GM12878 (cell line): ENCODE results near the gene ZP2. TPM values are rescaled to one million over a fixed set of nuclear protein-coding genes. Genes with fewer than 3 reads are reported as not detected.

Source experiments
- CREB1 ChIP-seq: IDR thresholded peaks from 2 replicates; pipeline ENCODE4 v1.6.1; 2012; ENCODE audit warnings: low read depth, mild to moderate bottlenecking, inconsistent platforms
- NR2C1 ChIP-seq: fragments of 450-650 bp; IDR thresholded peaks from 2 replicates; pipeline ENCODE4 v1.6.1; 2017; ENCODE audit warnings: antibody characterized with exemption, mild to moderate bottlenecking, moderate library complexity
- PAX8 ChIP-seq: fragments of 450-650 bp; IDR thresholded peaks from 2 replicates; pipeline ENCODE4 v1.6.1; 2017; ENCODE audit warnings: mild to moderate bottlenecking, moderate library complexity
- POLR2AphosphoS5 ChIP-seq: IDR thresholded peaks from 2 replicates; pipeline ENCODE4 v1.6.1; 2011; ENCODE audit warnings: mild to moderate bottlenecking, low read length, inconsistent platforms
- RELA ChIP-seq: fragments of 450-650 bp; IDR thresholded peaks from 2 replicates; pipeline ENCODE4 v1.8.0; 2014; ENCODE audit warnings: borderline replicate concordance; ENCODE audit not compliant: partially characterized antibody
- TAF1 ChIP-seq: IDR thresholded peaks from 2 replicates; pipeline ENCODE4 v1.6.1; 2011; ENCODE audit warnings: mild to moderate bottlenecking, low read depth, low read length, borderline replicate concordance
- ZSCAN29 ChIP-seq: fragments of 450-650 bp; IDR thresholded peaks from 2 replicates; pipeline ENCODE4 v1.6.1; 2017; ENCODE audit warnings: mild to moderate bottlenecking, moderate library complexity
- polyA plus RNA-seq, 11 experiments: library from polyadenylated mRNA; depleted of rRNA in 4 of 11; unstranded in 6 of 11; stranded (reverse) in 5 of 11; fragments of >200 nt; fragmentation: Nextera tagmentation in 4 of 11; fragmentation: Illumina TruSeq in 1 of 11; extraction: Ambion mirVana in 4 of 11; extraction: Trizol in 1 of 11; gene quantifications; 1 replicate in 1 of 11; 2 replicates in 10 of 11; pipeline versions ENCODE4 v1.2.1 to v1.2.3, GENCODE V29; 2011 to 2016; ENCODE audit warnings: inconsistent platforms in 2 of 11, missing spikeins in 2 of 11, low read depth in 1 of 11
- total RNA-seq, 4 experiments: library from RNA; depleted of rRNA in 3 of 4; stranded (reverse); fragments of >200 nt in 3 of 4; fragmentation: Illumina TruSeq in 1 of 4; extraction: Trizol in 1 of 4; gene quantifications; 2 replicates each; pipeline versions ENCODE4 v1.2.1 to v1.2.3, GENCODE V29; 2013 to 2021
- TF ChIP-seq, protein P1 (sequence below): fragments of 450-650 bp; conservative IDR thresholded peaks from 2 replicates; pipeline ENCODE4 v1.6.1; 2017; ENCODE audit warnings: mild to moderate bottlenecking, moderate library complexity
- TF ChIP-seq, protein P2 (sequence below): fragments of 450-650 bp; IDR thresholded peaks from 2 replicates; pipeline ENCODE4 v1.6.1; 2017; ENCODE audit warnings: low read depth, mild to moderate bottlenecking, moderate library complexity
- TF ChIP-seq, protein P3 (sequence below): IDR thresholded peaks from 2 replicates; pipeline ENCODE4 v1.6.1; 2012; ENCODE audit warnings: low read depth, low read length, improper control_type of control experiment
- TF ChIP-seq, protein P4 (sequence below): fragments of 450-650 bp; IDR thresholded peaks from 2 replicates; pipeline ENCODE4 v1.6.1; 2017; ENCODE audit warnings: mild to moderate bottlenecking
- TF ChIP-seq, protein P5 (sequence below): IDR thresholded peaks from 2 replicates; pipeline ENCODE4 v1.6.1; 2011; ENCODE audit warnings: mild to moderate bottlenecking, low read depth, low read length, moderate library complexity; ENCODE audit not compliant: insufficient replicate concordance

Gene ZP2
- total and polyA plus RNA-seq, 10 of the 15 experiments (the other 5 are each of a cell fraction or from before 2014, with no cell fraction given) = 0.11 to 0.33 (median 0.16) TPM; not detected in 1

DNA sequence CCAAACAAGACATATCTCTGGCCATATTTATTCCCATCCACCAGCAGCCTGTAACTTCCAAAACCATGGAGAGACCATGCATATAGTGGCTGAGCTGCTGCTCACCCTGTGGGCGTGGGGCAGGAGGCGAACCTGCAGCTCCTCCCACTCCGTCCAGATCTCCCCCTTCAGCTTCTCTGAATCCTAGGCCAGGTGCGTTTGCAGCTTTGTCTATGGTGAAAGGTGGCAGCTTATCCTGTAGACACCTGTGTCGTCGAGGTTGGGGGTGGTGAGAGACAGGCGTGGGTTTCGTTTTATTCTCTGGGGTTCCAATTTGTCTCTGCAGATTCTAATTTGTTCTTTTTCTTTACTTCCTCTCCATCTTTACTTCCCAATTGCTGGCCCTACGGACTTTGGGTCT, 12.4 kb upstream of the ZP2 start (continued):
- TF ChIP-seq, protein P1, sequence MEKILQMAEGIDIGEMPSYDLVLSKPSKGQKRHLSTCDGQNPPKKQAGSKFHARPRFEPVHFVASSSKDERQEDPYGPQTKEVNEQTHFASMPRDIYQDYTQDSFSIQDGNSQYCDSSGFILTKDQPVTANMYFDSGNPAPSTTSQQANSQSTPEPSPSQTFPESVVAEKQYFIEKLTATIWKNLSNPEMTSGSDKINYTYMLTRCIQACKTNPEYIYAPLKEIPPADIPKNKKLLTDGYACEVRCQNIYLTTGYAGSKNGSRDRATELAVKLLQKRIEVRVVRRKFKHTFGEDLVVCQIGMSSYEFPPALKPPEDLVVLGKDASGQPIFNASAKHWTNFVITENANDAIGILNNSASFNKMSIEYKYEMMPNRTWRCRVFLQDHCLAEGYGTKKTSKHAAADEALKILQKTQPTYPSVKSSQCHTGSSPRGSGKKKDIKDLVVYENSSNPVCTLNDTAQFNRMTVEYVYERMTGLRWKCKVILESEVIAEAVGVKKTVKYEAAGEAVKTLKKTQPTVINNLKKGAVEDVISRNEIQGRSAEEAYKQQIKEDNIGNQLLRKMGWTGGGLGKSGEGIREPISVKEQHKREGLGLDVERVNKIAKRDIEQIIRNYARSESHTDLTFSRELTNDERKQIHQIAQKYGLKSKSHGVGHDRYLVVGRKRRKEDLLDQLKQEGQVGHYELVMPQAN = no peak
- TF ChIP-seq, protein P2, sequence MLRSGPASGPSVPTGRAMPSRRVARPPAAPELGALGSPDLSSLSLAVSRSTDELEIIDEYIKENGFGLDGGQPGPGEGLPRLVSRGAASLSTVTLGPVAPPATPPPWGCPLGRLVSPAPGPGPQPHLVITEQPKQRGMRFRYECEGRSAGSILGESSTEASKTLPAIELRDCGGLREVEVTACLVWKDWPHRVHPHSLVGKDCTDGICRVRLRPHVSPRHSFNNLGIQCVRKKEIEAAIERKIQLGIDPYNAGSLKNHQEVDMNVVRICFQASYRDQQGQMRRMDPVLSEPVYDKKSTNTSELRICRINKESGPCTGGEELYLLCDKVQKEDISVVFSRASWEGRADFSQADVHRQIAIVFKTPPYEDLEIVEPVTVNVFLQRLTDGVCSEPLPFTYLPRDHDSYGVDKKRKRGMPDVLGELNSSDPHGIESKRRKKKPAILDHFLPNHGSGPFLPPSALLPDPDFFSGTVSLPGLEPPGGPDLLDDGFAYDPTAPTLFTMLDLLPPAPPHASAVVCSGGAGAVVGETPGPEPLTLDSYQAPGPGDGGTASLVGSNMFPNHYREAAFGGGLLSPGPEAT = no peak
- TF ChIP-seq, protein P3, sequence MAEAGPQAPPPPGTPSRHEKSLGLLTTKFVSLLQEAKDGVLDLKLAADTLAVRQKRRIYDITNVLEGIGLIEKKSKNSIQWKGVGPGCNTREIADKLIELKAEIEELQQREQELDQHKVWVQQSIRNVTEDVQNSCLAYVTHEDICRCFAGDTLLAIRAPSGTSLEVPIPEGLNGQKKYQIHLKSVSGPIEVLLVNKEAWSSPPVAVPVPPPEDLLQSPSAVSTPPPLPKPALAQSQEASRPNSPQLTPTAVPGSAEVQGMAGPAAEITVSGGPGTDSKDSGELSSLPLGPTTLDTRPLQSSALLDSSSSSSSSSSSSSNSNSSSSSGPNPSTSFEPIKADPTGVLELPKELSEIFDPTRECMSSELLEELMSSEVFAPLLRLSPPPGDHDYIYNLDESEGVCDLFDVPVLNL = no peak
- TF ChIP-seq, protein P4, sequence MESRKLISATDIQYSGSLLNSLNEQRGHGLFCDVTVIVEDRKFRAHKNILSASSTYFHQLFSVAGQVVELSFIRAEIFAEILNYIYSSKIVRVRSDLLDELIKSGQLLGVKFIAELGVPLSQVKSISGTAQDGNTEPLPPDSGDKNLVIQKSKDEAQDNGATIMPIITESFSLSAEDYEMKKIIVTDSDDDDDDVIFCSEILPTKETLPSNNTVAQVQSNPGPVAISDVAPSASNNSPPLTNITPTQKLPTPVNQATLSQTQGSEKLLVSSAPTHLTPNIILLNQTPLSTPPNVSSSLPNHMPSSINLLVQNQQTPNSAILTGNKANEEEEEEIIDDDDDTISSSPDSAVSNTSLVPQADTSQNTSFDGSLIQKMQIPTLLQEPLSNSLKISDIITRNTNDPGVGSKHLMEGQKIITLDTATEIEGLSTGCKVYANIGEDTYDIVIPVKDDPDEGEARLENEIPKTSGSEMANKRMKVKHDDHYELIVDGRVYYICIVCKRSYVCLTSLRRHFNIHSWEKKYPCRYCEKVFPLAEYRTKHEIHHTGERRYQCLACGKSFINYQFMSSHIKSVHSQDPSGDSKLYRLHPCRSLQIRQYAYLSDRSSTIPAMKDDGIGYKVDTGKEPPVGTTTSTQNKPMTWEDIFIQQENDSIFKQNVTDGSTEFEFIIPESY = no peak
- TF ChIP-seq CREB1 (no peak), NR2C1 (no peak), RELA (no peak), ZSCAN29 (no peak), POLR2AphosphoS5 (no peak), PAX8 (no peak), TAF1 (no peak)
- TF ChIP-seq, protein P5, sequence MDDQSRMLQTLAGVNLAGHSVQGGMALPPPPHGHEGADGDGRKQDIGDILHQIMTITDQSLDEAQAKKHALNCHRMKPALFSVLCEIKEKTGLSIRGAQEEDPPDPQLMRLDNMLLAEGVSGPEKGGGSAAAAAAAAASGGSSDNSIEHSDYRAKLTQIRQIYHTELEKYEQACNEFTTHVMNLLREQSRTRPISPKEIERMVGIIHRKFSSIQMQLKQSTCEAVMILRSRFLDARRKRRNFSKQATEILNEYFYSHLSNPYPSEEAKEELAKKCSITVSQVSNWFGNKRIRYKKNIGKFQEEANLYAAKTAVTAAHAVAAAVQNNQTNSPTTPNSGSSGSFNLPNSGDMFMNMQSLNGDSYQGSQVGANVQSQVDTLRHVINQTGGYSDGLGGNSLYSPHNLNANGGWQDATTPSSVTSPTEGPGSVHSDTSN = no peak
